H1 (cell line): ENCODE results near the gene DNER. TPM values are rescaled to one million over a fixed set of nuclear protein-coding genes. Genes with fewer than 3 reads are reported as not detected.
"Not testable (repeated sequence)": the region's sequence is repeated elsewhere in the genome, so short reads cannot be mapped to it uniquely, and the experiment has no call there.

Experiments
- CTCF ChIA-PET: fragments of 300-600 bp; sonication (Branson Sonifier 250); formaldehyde crosslinking; loops from one replicate; lab custom pipeline; 2021; ENCODE audit not compliant: partially characterized antibody; lab: Charles Lee
- POLR2A ChIA-PET: fragments of 300-600 bp; sonication (Branson Sonifier 250); formaldehyde crosslinking; loops from one replicate; lab custom pipeline; 2021; ENCODE audit warnings: inconsistent platforms; ENCODE audit not compliant: partially characterized antibody; lab: Charles Lee
- DNase-seq, 2 experiments: peaks; one replicate each; pipeline versions ENCODE4 v3.0.0 to v3.0.0-alpha.2; 2010 to 2022; ENCODE audit warnings: low spot score in 2 of 2, low read depth in 1 of 2, mixed read lengths in 1 of 2
- FAIRE-seq: peaks from 2 replicates; lab custom pipeline; 2011; peaks lifted over from hg19 to GRCh38; lab: Jason Lieb, UNC
- H2AFZ ChIP-seq: 2 replicates; pipeline ENCODE4 v1.8.1; 2012; ENCODE audit warnings: low read length, inconsistent platforms
- H2AK5ac ChIP-seq: 2 replicates; pipeline ENCODE4 v1.6.1; 2013; ENCODE audit warnings: low read depth, low read length
- H2BK120ac ChIP-seq: replicated peaks from 2 replicates; pipeline ENCODE3; 2013; ENCODE audit warnings: low read depth, low read length, inconsistent platforms
- H2BK12ac ChIP-seq: 2 replicates; pipeline ENCODE4 v1.6.1; 2013; ENCODE audit warnings: low read depth, low read length
- H2BK15ac ChIP-seq: 2 replicates; pipeline ENCODE4 v1.6.1; 2013; ENCODE audit warnings: low read length
- H2BK20ac ChIP-seq: 2 replicates; pipeline ENCODE4 v1.6.1; 2013; ENCODE audit warnings: low read length
- H2BK5ac ChIP-seq: 2 replicates; pipeline ENCODE4 v1.6.1; 2013; ENCODE audit warnings: low read depth, low read length
- H3K14ac ChIP-seq: 2 replicates; pipeline ENCODE4 v1.6.1; 2013; ENCODE audit warnings: inconsistent platforms; ENCODE audit not compliant: insufficient read length
- H3K18ac ChIP-seq: 2 replicates; pipeline ENCODE4 v1.6.1; 2013; ENCODE audit warnings: low read length; ENCODE audit errors: extremely low read depth
- H3K23ac ChIP-seq: 2 replicates; pipeline ENCODE4 v1.6.1; 2013; ENCODE audit warnings: inconsistent platforms; ENCODE audit not compliant: insufficient read length
- H3K23me2 ChIP-seq: 2 replicates; pipeline ENCODE4 v1.6.1; 2013; ENCODE audit warnings: low read depth, low read length
- H3K27ac ChIP-seq: 2 replicates; pipeline ENCODE4 v1.6.1; 2011; ENCODE audit warnings: low read depth, low read length, inconsistent platforms
- H3K27me3 ChIP-seq, 4 experiments: replicated peaks in 1 of 4; 1 replicate in 1 of 4; 2 replicates in 3 of 4; pipeline versions ENCODE4 v1.6.1 to v1.8.1; 2011 to 2013; ENCODE audit warnings: low read length in 3 of 4, mild to moderate bottlenecking in 3 of 4, inconsistent platforms in 2 of 4, mixed read lengths in 2 of 4, moderate library complexity in 1 of 4; ENCODE audit not compliant: control insufficient read depth in 3 of 4, insufficient read depth in 3 of 4; ENCODE audit errors: extremely low read depth in 1 of 4
- H3K36me3 ChIP-seq, 4 experiments: 2 replicates each; pipeline versions ENCODE4 v1.6.1 to v1.8.1; 2011 to 2013; ENCODE audit warnings: mild to moderate bottlenecking in 4 of 4, low read length in 3 of 4, moderate library complexity in 2 of 4, control low read depth in 1 of 4, inconsistent platforms in 1 of 4; ENCODE audit not compliant: insufficient read depth in 4 of 4, control insufficient read depth in 2 of 4
- H3K4ac ChIP-seq: replicated peaks from 2 replicates; pipeline ENCODE3; 2013; ENCODE audit warnings: low read length, low read depth, mixed read lengths, inconsistent platforms; ENCODE audit not compliant: insufficient read length
- H3K4me1 ChIP-seq, 4 experiments: replicated peaks in 1 of 4; 1 replicate in 1 of 4; 2 replicates in 3 of 4; pipeline versions ENCODE4 v1.6.1 to v1.8.1; 2011 to 2013; ENCODE audit warnings: low read length in 3 of 4, inconsistent platforms in 2 of 4, mixed read lengths in 1 of 4; ENCODE audit not compliant: insufficient read depth in 4 of 4, control insufficient read depth in 3 of 4
- H3K4me2 ChIP-seq, 2 experiments: 2 replicates each; pipeline versions ENCODE4 v1.6.1 to v1.8.1; 2011 to 2013; ENCODE audit warnings: low read depth in 2 of 2, low read length in 2 of 2, control low read depth in 1 of 2, inconsistent platforms in 1 of 2, mild to moderate bottlenecking in 1 of 2; ENCODE audit not compliant: insufficient read depth in 1 of 2
- H3K4me3 ChIP-seq, 4 experiments: fragments of 200-600, 300-600 bp in 1 of 4; sonication (generic), shearing (Covaris generic), sonication (Bioruptor Twin) in 1 of 4; 2 replicates each; pipeline versions ENCODE4 v1.5.1 to v1.8.1; 2011 to 2016; ENCODE audit warnings: low read length in 4 of 4, low read depth in 3 of 4, control low read depth in 2 of 4, inconsistent platforms in 2 of 4, mild to moderate bottlenecking in 2 of 4, mixed read lengths in 1 of 4, moderate library complexity in 1 of 4; ENCODE audit not compliant: insufficient read depth in 2 of 4; ENCODE audit errors: extremely low read depth in 1 of 4
- H3K56ac ChIP-seq: replicated peaks from 2 replicates; pipeline ENCODE3; 2013; ENCODE audit warnings: low read depth, mild to moderate bottlenecking, mixed read lengths, low read length, inconsistent platforms; ENCODE audit not compliant: insufficient read length
- H3K79me1 ChIP-seq: 2 replicates; pipeline ENCODE4 v1.6.1; 2013; ENCODE audit warnings: low read depth, low read length, control low read depth
- H3K79me2 ChIP-seq, 2 experiments: 2 replicates each; pipeline versions ENCODE4 v1.6.1 to v1.8.1; 2012 to 2013; ENCODE audit warnings: low read length in 2 of 2, mild to moderate bottlenecking in 2 of 2, inconsistent platforms in 1 of 2; ENCODE audit not compliant: insufficient read depth in 2 of 2, control insufficient read depth in 1 of 2
- H3K9ac ChIP-seq, 4 experiments: replicated peaks in 1 of 4; 1 replicate in 1 of 4; 2 replicates in 3 of 4; pipeline versions ENCODE4 v1.6.1 to v1.8.1; 2011 to 2013; ENCODE audit warnings: low read depth in 3 of 4, low read length in 3 of 4, control low read depth in 2 of 4, mild to moderate bottlenecking in 2 of 4, moderate library complexity in 2 of 4, inconsistent platforms in 1 of 4; ENCODE audit errors: extremely low read depth in 1 of 4
- H3K9me3 ChIP-seq, 2 experiments: 2 replicates each; pipeline versions ENCODE4 v1.6.1 to v1.8.1; 2012 to 2013; ENCODE audit warnings: mild to moderate bottlenecking in 2 of 2, moderate library complexity in 2 of 2, control low read depth in 1 of 2, inconsistent platforms in 1 of 2, low read depth in 1 of 2, low read length in 1 of 2, mixed read lengths in 1 of 2; ENCODE audit not compliant: insufficient read depth in 2 of 2
- H4K20me1 ChIP-seq, 2 experiments: replicated peaks in 1 of 2; 2 replicates each; pipeline versions ENCODE3 to v1.8.1; 2011 to 2013; ENCODE audit warnings: inconsistent platforms in 2 of 2, low read length in 2 of 2, mild to moderate bottlenecking in 1 of 2; ENCODE audit not compliant: insufficient read depth in 2 of 2, control insufficient read depth in 1 of 2
- H4K5ac ChIP-seq: 2 replicates; pipeline ENCODE4 v1.6.1; 2013; ENCODE audit warnings: low read length, low read depth, mixed read lengths, inconsistent platforms; ENCODE audit not compliant: insufficient read length
- H4K8ac ChIP-seq: 2 replicates; pipeline ENCODE4 v1.8.0; 2013; ENCODE audit warnings: mild to moderate bottlenecking, moderate library complexity, low read length, inconsistent platforms; ENCODE audit not compliant: insufficient read depth; ENCODE audit errors: extremely low read depth
- H4K91ac ChIP-seq: replicated peaks from 2 replicates; pipeline ENCODE3; 2013; ENCODE audit warnings: low read length, mixed read lengths, inconsistent platforms; ENCODE audit not compliant: insufficient read length
- WGBS, 2 experiments: shearing (Covaris generic) in 1 of 2; methylation state at CpG; one replicate each; pipeline versions ENCODE4 v1.1.6 to v1.1.7; 2013 to 2015; ENCODE audit warnings: low lambda C conversion rate in 2 of 2, mixed read lengths in 2 of 2, inconsistent platforms in 1 of 2, low coverage in 1 of 2, missing lambda C conversion rate in 1 of 2; ENCODE audit not compliant: insufficient replicate concordance in 2 of 2, insufficient coverage in 1 of 2, insufficient read length in 1 of 2; ENCODE audit errors: extremely low coverage in 1 of 2, missing lambda C conversion rate in 1 of 2; 5-methylcytosine and 5-hydroxymethylcytosine counted together
- polyA plus RNA-seq, 7 experiments: library from polyadenylated mRNA; depleted of rRNA in 3 of 7; stranded (reverse) in 5 of 7; unstranded in 2 of 7; fragments of >200 nt in 5 of 7; fragments of 200-250 nt in 2 of 7; gene quantifications; 1 replicate in 5 of 7; 2 replicates in 1 of 7; 4 replicates in 1 of 7; pipeline versions ENCODE4 v1.2.1 to v1.2.3, GENCODE V29; 2011 to 2013; ENCODE audit warnings: missing spikeins in 2 of 7, mixed read lengths in 2 of 7
- total RNA-seq: library from RNA; stranded (reverse); fragmentation: NEBNext Ultra II Directional; extraction: Animal tissue kit (Norgen Biotek cat#: 25700); gene quantifications from 2 replicates; pipeline ENCODE4 v1.2.1, GENCODE V29; 2021

Gene DNER
- total and polyA plus RNA-seq, 2 of the 8 experiments (the other 6 are each of a cell fraction or from before 2014, with no cell fraction given) = 6.8 to 16.3 TPM

GRCh38 chr2:229373311-229373710 lies 341.0 kb downstream of the DNER start:
- H2AK5ac ChIP-seq, H4K91ac ChIP-seq, CTCF ChIA-PET, FAIRE-seq, DNase-seq, H2BK5ac ChIP-seq, H3K23me2 ChIP-seq, H3K18ac ChIP-seq, H3K79me2 ChIP-seq, H3K4me2 ChIP-seq, H2BK15ac ChIP-seq, H3K27me3 ChIP-seq, H3K14ac ChIP-seq, H4K20me1 ChIP-seq, H3K36me3 ChIP-seq, H3K9ac ChIP-seq, H3K4me1 ChIP-seq, H2BK12ac ChIP-seq, H3K27ac ChIP-seq, H3K4ac ChIP-seq, H2BK120ac ChIP-seq, POLR2A ChIA-PET, H4K8ac ChIP-seq, H4K5ac ChIP-seq, H2BK20ac ChIP-seq, H3K79me1 ChIP-seq, H3K4me3 ChIP-seq, H3K23ac ChIP-seq, H3K56ac ChIP-seq, H3K9me3 ChIP-seq, H2AFZ ChIP-seq: not testable (repeated sequence)
- WGBS, 2 experiments = 84% methylated on average over 4 of the region's 4 CpGs; no CpG with 5 or more reads in 1 of the 2 experiments
